HL-60 (cell line): Measurements from ENCODE around the gene SLC38A6.

Source experiments
- GABPA ChIP-seq: IDR thresholded peaks from 2 replicates; pipeline ENCODE4 v1.6.1; 2012; ENCODE audit warnings: low read depth
- POLR2AphosphoS5 ChIP-seq: IDR thresholded peaks from 2 replicates; pipeline ENCODE4 v1.6.1; 2012; ENCODE audit warnings: low read depth
- SPI1 ChIP-seq: IDR thresholded peaks from 2 replicates; pipeline ENCODE4 v1.6.1; 2012; ENCODE audit warnings: low read depth, mild to moderate bottlenecking, borderline replicate concordance
- TF ChIP-seq, protein P1 (sequence below): IDR thresholded peaks from one replicate; pipeline ENCODE4 v1.5.1; 2011; ENCODE audit warnings: low read length, control low read depth, inconsistent platforms; ENCODE audit not compliant: insufficient read depth
- TF ChIP-seq, protein P2 (sequence below): IDR thresholded peaks from 2 replicates; pipeline ENCODE4 v1.6.1; 2012; ENCODE audit warnings: low read depth; ENCODE audit not compliant: insufficient replicate concordance

DNA sequence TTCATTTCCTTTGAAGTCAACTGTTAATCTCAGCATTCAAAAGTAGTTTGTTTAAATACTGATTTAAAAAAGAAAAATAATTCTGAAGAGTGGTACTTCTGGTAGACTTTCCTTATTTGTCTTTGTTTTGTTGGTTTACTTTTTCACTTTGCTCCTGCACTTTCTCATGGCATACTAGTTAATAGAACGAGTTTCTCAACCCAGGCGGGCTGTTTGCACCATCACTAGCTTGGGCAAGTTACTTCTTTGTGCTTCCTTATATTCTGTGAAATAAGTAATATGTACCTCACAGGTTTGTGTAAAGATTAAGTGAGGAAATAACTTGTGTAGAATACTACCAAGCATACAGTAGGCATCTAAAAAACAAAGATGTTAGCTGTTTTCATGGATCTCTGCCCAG lies 45.5 kb downstream of the SLC38A6 start:
- TF ChIP-seq, protein P1, sequence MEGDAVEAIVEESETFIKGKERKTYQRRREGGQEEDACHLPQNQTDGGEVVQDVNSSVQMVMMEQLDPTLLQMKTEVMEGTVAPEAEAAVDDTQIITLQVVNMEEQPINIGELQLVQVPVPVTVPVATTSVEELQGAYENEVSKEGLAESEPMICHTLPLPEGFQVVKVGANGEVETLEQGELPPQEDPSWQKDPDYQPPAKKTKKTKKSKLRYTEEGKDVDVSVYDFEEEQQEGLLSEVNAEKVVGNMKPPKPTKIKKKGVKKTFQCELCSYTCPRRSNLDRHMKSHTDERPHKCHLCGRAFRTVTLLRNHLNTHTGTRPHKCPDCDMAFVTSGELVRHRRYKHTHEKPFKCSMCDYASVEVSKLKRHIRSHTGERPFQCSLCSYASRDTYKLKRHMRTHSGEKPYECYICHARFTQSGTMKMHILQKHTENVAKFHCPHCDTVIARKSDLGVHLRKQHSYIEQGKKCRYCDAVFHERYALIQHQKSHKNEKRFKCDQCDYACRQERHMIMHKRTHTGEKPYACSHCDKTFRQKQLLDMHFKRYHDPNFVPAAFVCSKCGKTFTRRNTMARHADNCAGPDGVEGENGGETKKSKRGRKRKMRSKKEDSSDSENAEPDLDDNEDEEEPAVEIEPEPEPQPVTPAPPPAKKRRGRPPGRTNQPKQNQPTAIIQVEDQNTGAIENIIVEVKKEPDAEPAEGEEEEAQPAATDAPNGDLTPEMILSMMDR, result no peak
- TF ChIP-seq POLR2AphosphoS5, result no peak
- no peak for TF ChIP-seq GABPA
- TF ChIP-seq, protein P2, sequence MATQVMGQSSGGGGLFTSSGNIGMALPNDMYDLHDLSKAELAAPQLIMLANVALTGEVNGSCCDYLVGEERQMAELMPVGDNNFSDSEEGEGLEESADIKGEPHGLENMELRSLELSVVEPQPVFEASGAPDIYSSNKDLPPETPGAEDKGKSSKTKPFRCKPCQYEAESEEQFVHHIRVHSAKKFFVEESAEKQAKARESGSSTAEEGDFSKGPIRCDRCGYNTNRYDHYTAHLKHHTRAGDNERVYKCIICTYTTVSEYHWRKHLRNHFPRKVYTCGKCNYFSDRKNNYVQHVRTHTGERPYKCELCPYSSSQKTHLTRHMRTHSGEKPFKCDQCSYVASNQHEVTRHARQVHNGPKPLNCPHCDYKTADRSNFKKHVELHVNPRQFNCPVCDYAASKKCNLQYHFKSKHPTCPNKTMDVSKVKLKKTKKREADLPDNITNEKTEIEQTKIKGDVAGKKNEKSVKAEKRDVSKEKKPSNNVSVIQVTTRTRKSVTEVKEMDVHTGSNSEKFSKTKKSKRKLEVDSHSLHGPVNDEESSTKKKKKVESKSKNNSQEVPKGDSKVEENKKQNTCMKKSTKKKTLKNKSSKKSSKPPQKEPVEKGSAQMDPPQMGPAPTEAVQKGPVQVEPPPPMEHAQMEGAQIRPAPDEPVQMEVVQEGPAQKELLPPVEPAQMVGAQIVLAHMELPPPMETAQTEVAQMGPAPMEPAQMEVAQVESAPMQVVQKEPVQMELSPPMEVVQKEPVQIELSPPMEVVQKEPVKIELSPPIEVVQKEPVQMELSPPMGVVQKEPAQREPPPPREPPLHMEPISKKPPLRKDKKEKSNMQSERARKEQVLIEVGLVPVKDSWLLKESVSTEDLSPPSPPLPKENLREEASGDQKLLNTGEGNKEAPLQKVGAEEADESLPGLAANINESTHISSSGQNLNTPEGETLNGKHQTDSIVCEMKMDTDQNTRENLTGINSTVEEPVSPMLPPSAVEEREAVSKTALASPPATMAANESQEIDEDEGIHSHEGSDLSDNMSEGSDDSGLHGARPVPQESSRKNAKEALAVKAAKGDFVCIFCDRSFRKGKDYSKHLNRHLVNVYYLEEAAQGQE, result no peak
- no peak for TF ChIP-seq SPI1
